ENCODE data around the gene ASCL1.

The ASCL1 gene

GRCh38 chr12:102977945-102978706 lies 20.7 kb downstream of the ASCL1 start:
- DNase-seq (ENCODE audit: low spot score) = no peak

- no peak for DNase-seq (ENCODE audit: low spot score)
Observed at GRCh38 chr12:102980350-102980749, 22.9 kb downstream of the ASCL1 start.

DNA sequence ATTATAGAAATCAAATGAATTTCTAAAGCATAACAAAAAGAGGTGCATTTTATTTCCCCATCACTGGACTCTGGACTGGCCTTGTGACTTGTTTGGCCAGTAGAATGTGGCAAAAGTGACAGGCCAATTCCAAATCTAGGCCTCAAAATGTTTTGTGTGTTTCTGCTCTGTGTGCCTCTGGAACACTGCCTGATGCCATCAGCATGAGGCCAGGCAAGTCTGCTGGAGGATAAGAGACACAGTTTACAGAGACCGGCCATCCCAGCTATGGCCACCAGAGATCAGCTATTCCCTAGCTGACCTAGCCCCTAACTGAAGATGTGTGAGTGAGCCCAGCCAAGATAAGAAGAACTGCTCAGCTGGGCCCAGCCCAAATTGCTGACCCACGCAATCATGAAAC lies 32.9 kb downstream of the ASCL1 start:
- DNase-seq (ENCODE audit: low spot score) = no peak

DNA sequence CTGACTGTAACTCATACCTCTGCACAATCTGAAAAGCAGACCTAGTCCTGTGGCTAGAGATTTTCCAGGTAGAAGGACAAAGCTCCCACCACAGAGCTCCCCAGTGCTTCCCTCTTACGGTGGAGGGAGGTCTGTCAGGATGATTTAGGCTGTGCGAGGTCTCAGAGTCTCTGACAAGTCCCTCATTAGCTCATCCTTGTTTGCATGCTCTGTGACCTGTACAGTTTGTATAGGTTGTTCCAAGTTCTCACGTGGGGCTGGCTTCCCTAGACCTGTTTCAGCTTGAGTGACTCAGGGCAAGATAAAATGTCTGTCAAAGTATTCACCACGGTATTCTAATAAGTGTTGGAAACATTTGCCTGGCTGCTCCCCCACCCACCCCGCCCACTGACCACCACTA lies 34.8 kb downstream of the ASCL1 start:
- DNase-seq (ENCODE audit: low spot score) = no peak

- DNase-seq (ENCODE audit: low spot score) = no peak
Observed at GRCh38 chr12:102992720-102993119, 35.2 kb downstream of the ASCL1 start.

- no peak for DNase-seq (ENCODE audit: low spot score)
Observed at GRCh38 chr12:102993537-102993936, 36.1 kb downstream of the ASCL1 start.

DNA sequence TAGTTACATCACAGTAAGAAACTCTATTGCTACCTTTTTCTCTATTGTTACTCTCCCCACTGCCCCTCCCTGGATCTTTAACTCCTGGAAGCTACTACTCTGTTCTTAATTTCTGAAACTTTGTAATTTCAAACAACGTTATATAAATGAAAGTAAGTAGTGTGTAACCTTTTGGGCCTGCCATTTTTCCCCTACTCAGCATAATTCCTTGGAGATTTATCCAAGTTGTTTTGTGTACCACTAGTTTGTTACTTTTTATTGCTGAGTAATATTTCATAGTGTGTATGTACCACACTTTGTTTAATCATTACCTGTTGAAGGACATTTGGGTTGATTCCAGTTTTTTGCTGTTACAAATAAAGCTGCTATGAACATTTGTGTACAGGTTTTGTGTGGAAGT lies 37.9 kb downstream of the ASCL1 start:
- no peak for DNase-seq (ENCODE audit: low spot score)

Measured in globus pallidus (tissue), 1 donor.